Chondrocyte (in vitro differentiated cells): ENCODE measurements around the gene ASB18. TPM values are rescaled to one million over a fixed set of nuclear protein-coding genes. Genes with fewer than 3 reads are reported as not detected.
"Not testable (repeated sequence)": the region's sequence is repeated elsewhere in the genome, so short reads cannot be mapped to it uniquely, and the experiment has no call there.

Experiments
- DNase-seq: peaks from one replicate; pipeline ENCODE4 v3.0.0; 2021; ENCODE audit warnings: mixed read lengths, low spot score
- H3K27ac Mint-ChIP-seq: one replicate; pipeline ENCODE4 v1.8.0; 2021; ENCODE audit warnings: mild to moderate bottlenecking, moderate library complexity, mixed read lengths; ENCODE audit not compliant: unreplicated experiment
- H3K27me3 Mint-ChIP-seq: 2 replicates; pipeline ENCODE4 v1.8.0; 2021; ENCODE audit warnings: low read depth, mixed read lengths
- H3K36me3 Mint-ChIP-seq: 2 replicates; pipeline ENCODE4 v1.8.0; 2021; ENCODE audit warnings: low read depth, mixed read lengths
- H3K4me1 Mint-ChIP-seq: 2 replicates; pipeline ENCODE4 v1.8.0; 2021; ENCODE audit warnings: low read depth, mild to moderate bottlenecking, mixed read lengths
- H3K4me3 Mint-ChIP-seq: one replicate; pipeline ENCODE4 v1.8.0; 2021; ENCODE audit warnings: mild to moderate bottlenecking, moderate library complexity, mixed read lengths; ENCODE audit not compliant: unreplicated experiment
- H3K9me3 Mint-ChIP-seq: 2 replicates; pipeline ENCODE4 v1.8.0; 2021; ENCODE audit warnings: low read depth, mixed read lengths
- CTCF ChIP-seq: fragments of 200-600 bp; sonication (generic); IDR thresholded peaks from 2 replicates; pipeline ENCODE4 v1.5.0; 2021; ENCODE audit warnings: antibody characterized with exemption, mild to moderate bottlenecking, moderate library complexity
- total RNA-seq: library from RNA; stranded (reverse); gene quantifications from 3 replicates; pipeline ENCODE4 v1.2.1, GENCODE V29; 2021

Gene ASB18
- total RNA-seq, 1 donor from 2014 or later = not detected

- Mint-ChIP-seq H3K4me3 (no peak overlapping the region), H3K27ac (no peak overlapping the region), H3K4me1 (no peaks in the 10 kb centered on the region), H3K27me3 (peaks cover 15% of the 10 kb centered on the region), H3K9me3 (no peaks in the 10 kb centered on the region), H3K36me3 (no peaks in the 10 kb centered on the region)
- DNase-seq = no peak
- no peak for TF ChIP-seq CTCF
Observed at GRCh38 chr2:236291476-236291875, 27.3 kb upstream of the ASB18 start.

GRCh38 chr2:236290742-236291425 is 26.7 kb upstream of the ASB18 start:
- H3K4me3 Mint-ChIP-seq = no peak overlapping the region
- no peak overlapping the region for H3K27ac Mint-ChIP-seq
- no peak for TF ChIP-seq CTCF
- H3K36me3 Mint-ChIP-seq = peaks cover under 1% of the 10 kb centered on the region
- H3K27me3 Mint-ChIP-seq = peaks cover 15% of the 10 kb centered on the region
- DNase-seq = no peak
- no peaks in the 10 kb centered on the region for H3K4me1 Mint-ChIP-seq
- H3K9me3 Mint-ChIP-seq = no peaks in the 10 kb centered on the region

- Mint-ChIP-seq H3K27me3 (peaks cover 15% of the 10 kb centered on the region), H3K4me1 (no peaks in the 10 kb centered on the region), H3K9me3 (no peaks in the 10 kb centered on the region), H3K4me3 (no peak overlapping the region), H3K27ac (no peak overlapping the region), H3K36me3 (peaks cover 2% of the 10 kb centered on the region)
- no peak for TF ChIP-seq CTCF
- no peak for DNase-seq
Observed at GRCh38 chr2:236289766-236290462, 25.7 kb upstream of the ASB18 start.

- H3K4me1 Mint-ChIP-seq, H3K27ac Mint-ChIP-seq, H3K36me3 Mint-ChIP-seq, H3K9me3 Mint-ChIP-seq, H3K4me3 Mint-ChIP-seq, DNase-seq: not testable (repeated sequence)
- peaks cover 15% of the 10 kb centered on the region for H3K27me3 Mint-ChIP-seq
Observed at GRCh38 chr2:236288373-236288772, 24.2 kb upstream of the ASB18 start.

GRCh38 chr2:236287656-236288055 is 23.4 kb upstream of the ASB18 start:
- H3K9me3 Mint-ChIP-seq = peaks cover 5% of the 10 kb centered on the region
- no peak for TF ChIP-seq CTCF
- peaks cover 15% of the 10 kb centered on the region for H3K27me3 Mint-ChIP-seq
- no peak overlapping the region for H3K27ac Mint-ChIP-seq
- H3K36me3 Mint-ChIP-seq = peaks cover 2% of the 10 kb centered on the region
- no peak for DNase-seq
- no peak overlapping the region for H3K4me3 Mint-ChIP-seq
- H3K4me1 Mint-ChIP-seq = no peaks in the 10 kb centered on the region
